Stimulated activated CD8-positive, alpha-beta memory T cell treated with anti-CD3 and anti-CD28 coated beads, Interleukin-4, amount 100 ng/mL, for 1 hour (primary cell): ENCODE data around the gene VARS2.
"Not testable (repeated sequence)": the region's sequence is repeated elsewhere in the genome, so short reads cannot be mapped to it uniquely, and the experiment has no call there.

ENCODE experiments used
- DNase-seq, 2 donors: peaks; one replicate each; pipeline ENCODE4 v3.0.0-alpha.2; 2020; ENCODE audit warnings: low read depth in 2 of 2, low spot score in 1 of 2

The VARS2 gene

DNA sequence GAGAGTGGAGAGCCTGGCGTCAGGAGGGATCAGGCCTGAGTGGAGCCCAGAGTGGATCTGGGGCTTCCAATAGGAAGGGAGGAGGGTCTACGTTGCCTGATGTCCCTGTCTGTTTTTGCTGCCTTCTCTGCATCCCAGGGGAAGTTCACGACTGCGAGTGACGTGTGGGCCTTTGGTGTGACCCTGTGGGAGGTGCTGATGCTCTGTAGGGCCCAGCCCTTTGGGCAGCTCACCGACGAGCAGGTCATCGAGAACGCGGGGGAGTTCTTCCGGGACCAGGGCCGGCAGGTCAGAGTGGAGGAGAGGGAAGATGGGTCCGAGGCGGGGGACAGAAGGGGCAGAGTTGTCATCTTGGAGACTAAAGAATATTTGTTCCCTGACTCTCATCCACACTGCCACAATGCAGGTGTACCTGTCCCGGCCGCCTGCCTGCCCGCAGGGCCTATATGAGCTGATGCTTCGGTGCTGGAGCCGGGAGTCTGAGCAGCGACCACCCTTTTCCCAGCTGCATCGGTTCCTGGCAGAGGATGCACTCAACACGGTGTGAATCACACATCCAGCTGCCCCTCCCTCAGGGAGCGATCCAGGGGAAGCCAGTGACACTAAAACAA lies 15.2 kb upstream of the VARS2 start:
- DNase-seq: no peak

GRCh38 chr6:30900863-30901417 lies 13.1 kb upstream of the VARS2 start:
- DNase-seq: no peak

DNA sequence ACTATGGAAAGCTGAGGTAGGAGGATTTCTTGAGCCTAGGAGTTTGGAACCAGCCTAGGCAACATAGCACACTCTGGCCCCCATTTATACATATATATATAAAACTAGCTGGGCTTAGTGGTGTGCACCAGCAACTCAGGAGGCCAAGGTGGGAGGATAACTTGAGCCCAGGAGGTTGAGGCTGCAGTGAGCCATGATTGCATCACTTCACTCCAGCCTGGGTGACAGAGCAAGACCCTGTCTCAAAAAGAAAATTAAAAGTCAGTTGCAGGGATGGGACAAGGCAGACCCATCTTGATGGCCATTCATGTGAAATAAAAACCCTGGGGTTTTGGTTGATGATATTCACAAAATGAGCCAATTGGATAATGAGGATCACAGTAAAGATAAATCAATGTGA lies 12.6 kb upstream of the VARS2 start:
- DNase-seq: no peak

GRCh38 chr6:30902196-30902595 lies 11.8 kb upstream of the VARS2 start:
- not testable (repeated sequence) for DNase-seq

GRCh38 chr6:30902709-30903108 lies 11.3 kb upstream of the VARS2 start:
- DNase-seq: no peak

GRCh38 chr6:30903236-30903635 lies 10.8 kb upstream of the VARS2 start:
- DNase-seq: no peak

GRCh38 chr6:30907290-30907757 lies 6.7 kb upstream of the VARS2 start:
- not testable (repeated sequence) for DNase-seq

DNA sequence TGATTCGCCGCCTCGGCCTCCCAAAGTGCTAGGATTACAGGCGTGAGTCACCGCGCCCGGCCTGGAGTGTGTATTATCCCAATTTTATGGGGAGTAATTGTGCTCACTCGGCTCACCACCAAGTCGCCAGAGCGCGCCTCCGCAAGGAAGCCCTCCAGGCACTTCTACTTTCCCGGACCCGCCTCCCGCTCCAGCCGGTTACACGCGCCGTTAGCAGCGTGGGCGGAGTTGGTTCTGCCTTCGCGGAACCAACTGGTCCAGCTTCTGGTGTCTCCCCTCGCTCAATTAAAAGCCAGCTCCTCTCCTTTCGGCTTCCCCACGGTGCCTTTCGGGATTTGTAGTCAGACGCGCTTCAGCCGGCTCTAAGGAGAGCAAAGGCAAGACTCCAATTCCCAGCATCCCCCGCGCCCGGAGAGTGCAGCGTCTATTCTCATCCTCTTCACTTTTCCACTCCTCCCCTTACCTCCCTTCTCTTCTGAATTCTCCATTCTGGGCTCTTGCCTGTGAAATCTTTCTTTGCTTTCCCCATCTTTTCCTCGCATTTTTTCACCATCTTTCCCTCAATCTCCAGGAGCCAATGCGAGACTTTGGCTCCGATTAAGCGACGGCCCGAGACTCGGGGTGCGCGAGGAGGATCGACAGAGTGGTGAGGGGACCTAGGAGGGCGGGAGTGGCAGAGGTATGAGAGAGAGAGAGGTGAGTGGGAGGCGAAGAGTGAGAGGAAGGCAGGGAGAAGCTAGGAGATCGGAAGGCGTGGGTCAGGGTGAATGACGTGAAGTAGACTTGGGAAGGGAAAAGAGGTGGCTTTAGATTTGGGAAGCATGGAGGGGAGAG lies 6.1 kb upstream of the VARS2 start, which contains the start of gene GTF2H4:
Gene GTF2H4 (plus strand): TSS at position 450 of the 834 bp plus-strand sequence.
- peak; percentile 80 to 87 for DNase-seq

DNA sequence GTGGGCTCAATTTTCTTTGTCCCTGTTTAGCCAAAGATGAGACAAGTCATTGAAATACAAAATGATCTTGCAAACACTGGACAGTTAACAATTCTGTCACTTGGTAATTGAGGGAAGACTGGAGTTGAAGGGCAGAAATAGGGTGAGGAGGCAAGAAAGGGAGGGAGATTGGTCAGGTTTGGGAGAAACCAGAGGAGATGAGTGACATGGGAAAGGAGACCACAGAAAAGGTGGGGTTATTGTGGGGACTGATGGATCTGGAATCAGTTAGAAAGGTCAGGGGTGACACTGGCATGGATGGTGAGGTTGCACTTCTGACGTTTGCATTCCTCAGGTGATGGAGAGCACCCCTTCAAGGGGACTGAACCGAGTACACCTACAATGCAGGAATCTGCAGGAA lies 5.3 kb upstream of the VARS2 start:
- no peak for DNase-seq

DNA sequence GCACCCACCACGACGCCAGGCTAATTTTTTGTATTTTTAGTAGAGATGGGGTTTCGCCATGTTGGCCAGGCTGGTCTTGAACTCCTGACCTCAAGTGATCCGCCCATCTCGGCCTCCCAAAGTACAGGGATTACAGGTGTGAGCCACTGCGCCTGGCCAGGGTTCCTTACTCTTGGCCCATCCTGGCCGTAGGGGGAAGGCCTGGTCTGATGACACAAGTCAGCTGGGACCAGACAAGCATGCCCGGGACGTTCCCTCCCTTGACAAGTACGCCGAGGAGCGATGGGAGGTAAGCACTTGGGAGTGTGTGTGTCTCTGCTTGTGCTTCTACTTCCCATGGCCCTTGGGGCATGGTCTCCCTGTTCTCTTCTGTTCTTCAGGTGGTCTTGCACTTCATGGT lies 3.6 kb upstream of the VARS2 start:
- not testable (repeated sequence) for DNase-seq

GRCh38 chr6:30912746-30913520 lies 1.1 kb upstream of the VARS2 start:
- DNase-seq: no peak

GRCh38 chr6:30913721-30914075 lies 340 bp upstream of the VARS2 start:
- no peak for DNase-seq

GRCh38 chr6:30914854-30915590 lies 984 bp downstream of the VARS2 start:
- no peak for DNase-seq

- no peak for DNase-seq
Observed at GRCh38 chr6:30915591-30915946, 1.5 kb downstream of the VARS2 start.

- DNase-seq: no peak
Observed at GRCh38 chr6:30917041-30917440, 3.0 kb downstream of the VARS2 start.

- no peak for DNase-seq
Observed at GRCh38 chr6:30917487-30917886, 3.4 kb downstream of the VARS2 start.

DNA sequence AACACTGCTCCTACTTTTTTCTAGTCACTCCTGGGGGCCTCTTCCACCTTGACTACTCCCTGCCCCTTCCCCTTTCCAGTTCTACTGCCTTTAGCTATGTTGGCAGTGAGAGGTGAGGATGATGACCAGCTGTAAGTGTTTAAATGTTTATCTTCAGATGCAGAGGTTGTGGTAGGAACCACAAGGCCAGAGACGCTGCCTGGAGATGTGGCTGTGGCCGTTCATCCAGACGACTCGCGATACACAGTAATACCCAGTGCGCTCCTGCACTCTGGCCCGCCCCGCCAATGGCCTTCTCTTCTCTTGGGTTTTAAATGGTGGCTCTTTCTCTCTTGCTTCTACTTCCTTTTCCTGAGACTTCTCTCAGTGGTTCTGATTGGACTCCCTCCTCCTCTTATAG lies 4.6 kb downstream of the VARS2 start:
- DNase-seq: no peak

- DNase-seq: no peak
Observed at GRCh38 chr6:30922447-30922852, 8.4 kb downstream of the VARS2 start.

DNA sequence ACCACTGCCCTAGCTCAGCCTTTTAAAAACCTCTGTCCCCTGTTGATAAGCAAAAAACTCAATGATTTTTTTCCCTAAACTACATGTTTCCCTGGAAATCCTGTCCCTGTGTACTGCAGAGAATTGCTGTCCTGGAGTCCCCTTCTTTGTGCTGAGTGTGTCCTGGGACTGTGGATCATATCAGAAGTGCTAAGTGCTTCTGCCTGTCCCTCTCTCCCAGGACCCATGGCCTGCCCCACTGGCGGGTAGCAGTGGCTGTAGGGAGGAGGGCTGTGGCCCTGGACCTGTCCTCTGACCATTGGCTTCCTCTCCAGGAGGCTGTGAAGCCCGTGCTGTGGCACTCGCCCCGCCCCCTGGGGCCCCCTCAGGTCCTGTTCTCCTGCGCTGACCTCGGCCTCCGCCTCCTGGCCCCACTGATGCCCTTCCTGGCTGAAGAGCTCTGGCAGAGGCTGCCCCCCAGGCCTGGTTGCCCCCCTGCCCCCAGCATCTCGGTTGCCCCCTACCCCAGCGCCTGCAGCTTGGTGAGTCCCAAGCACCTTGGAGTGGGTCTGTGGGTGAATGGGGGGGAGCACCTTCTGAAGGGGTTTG lies 10.1 kb downstream of the VARS2 start:
- DNase-seq: not testable (repeated sequence)

GRCh38 chr6:30926644-30927043 lies 12.6 kb downstream of the VARS2 start:
- no peak for DNase-seq

DNA sequence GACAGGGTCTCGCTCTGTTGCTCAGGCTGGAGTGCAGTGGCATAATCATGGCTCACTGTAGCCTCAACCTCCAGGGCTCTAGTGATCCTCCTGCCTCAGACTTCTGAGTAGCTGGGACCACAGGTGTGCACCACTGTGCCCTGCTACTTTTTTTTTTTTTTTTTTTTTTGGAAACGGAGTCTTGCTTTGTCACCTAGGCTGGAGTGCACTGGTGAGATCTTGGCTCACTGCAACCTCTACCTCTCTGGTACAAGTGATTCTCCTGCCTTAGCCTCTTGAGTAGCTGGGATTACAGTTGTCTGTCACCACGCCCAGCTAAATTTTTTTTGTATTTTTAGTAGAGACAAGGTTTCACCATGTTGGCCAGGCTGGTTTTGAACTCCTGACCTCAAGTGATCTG lies 13.0 kb downstream of the VARS2 start:
- not testable (repeated sequence) for DNase-seq
